Measurements from ENCODE around the gene MAPK10.

DNA sequence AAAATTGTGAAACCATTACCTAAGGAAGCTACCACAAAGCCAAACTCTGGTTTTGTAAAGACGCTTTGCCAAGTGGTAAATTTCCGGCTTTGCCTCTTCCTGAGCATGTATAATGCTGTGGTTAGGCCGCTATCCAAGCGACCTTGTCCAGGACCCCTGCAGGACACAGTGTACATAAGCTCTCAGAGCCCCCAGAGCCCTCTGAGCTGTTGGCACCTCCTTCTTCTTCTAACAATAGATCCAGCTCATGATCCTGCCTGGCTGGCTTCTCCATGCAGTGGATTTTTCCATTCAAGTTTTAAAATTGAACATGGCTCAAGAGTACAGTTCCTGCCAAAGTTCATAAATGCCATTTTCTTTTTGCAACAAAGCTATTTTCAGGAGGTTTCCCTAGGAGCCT, 326.7 kb downstream of the MAPK10 start:
- TF ChIP-seq, protein P1, sequence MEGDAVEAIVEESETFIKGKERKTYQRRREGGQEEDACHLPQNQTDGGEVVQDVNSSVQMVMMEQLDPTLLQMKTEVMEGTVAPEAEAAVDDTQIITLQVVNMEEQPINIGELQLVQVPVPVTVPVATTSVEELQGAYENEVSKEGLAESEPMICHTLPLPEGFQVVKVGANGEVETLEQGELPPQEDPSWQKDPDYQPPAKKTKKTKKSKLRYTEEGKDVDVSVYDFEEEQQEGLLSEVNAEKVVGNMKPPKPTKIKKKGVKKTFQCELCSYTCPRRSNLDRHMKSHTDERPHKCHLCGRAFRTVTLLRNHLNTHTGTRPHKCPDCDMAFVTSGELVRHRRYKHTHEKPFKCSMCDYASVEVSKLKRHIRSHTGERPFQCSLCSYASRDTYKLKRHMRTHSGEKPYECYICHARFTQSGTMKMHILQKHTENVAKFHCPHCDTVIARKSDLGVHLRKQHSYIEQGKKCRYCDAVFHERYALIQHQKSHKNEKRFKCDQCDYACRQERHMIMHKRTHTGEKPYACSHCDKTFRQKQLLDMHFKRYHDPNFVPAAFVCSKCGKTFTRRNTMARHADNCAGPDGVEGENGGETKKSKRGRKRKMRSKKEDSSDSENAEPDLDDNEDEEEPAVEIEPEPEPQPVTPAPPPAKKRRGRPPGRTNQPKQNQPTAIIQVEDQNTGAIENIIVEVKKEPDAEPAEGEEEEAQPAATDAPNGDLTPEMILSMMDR (IDR thresholded peaks at IDR 0.05 in 2 of 3, conservative IDR thresholded peaks at IDR 0.05 in 1 of 3; ENCODE audit: insufficient read depth in 2 of 3, low read depth in 1 of 3, low read length in 3 of 3) = no peak
- TF ChIP-seq ESRRA (IDR thresholded peaks at IDR 0.05; ENCODE audit: borderline replicate concordance, low read depth) = no peak
- no peak for TF ChIP-seq ZNF354B (CRISPR knock-in tag; IDR thresholded peaks at IDR 0.05)
- TF ChIP-seq, protein P2, sequence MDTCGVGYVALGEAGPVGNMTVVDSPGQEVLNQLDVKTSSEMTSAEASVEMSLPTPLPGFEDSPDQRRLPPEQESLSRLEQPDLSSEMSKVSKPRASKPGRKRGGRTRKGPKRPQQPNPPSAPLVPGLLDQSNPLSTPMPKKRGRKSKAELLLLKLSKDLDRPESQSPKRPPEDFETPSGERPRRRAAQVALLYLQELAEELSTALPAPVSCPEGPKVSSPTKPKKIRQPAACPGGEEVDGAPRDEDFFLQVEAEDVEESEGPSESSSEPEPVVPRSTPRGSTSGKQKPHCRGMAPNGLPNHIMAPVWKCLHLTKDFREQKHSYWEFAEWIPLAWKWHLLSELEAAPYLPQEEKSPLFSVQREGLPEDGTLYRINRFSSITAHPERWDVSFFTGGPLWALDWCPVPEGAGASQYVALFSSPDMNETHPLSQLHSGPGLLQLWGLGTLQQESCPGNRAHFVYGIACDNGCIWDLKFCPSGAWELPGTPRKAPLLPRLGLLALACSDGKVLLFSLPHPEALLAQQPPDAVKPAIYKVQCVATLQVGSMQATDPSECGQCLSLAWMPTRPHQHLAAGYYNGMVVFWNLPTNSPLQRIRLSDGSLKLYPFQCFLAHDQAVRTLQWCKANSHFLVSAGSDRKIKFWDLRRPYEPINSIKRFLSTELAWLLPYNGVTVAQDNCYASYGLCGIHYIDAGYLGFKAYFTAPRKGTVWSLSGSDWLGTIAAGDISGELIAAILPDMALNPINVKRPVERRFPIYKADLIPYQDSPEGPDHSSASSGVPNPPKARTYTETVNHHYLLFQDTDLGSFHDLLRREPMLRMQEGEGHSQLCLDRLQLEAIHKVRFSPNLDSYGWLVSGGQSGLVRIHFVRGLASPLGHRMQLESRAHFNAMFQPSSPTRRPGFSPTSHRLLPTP (IDR thresholded peaks at IDR 0.05; ENCODE audit: borderline replicate concordance, extremely low read depth, insufficient read length) = no peak
- TF ChIP-seq FOS (IDR thresholded peaks at IDR 0.05; ENCODE audit: extremely low read depth, insufficient read length) = no peak
- TF ChIP-seq SIN3B (IDR thresholded peaks at IDR 0.05; ENCODE audit: low read depth) = no peak
- TF ChIP-seq, protein P3, sequence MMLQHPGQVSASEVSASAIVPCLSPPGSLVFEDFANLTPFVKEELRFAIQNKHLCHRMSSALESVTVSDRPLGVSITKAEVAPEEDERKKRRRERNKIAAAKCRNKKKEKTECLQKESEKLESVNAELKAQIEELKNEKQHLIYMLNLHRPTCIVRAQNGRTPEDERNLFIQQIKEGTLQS (IDR thresholded peaks at IDR 0.05) = no peak
- TF ChIP-seq, protein P3 (CRISPR knock-in tag; conservative IDR thresholded peaks at IDR 0.05) = no peak
- no peak for TF ChIP-seq ZNF717 (CRISPR knock-in tag; IDR thresholded peaks at IDR 0.05)
- no peak for TF ChIP-seq MAFK (IDR thresholded peaks at IDR 0.05; ENCODE audit: low read length)
